ENCODE measurements around the gene MED22.
"Not testable (repeated sequence)": the region's sequence is repeated elsewhere in the genome, so short reads cannot be mapped to it uniquely, and the experiment has no call there.

MED22 gene

DNA sequence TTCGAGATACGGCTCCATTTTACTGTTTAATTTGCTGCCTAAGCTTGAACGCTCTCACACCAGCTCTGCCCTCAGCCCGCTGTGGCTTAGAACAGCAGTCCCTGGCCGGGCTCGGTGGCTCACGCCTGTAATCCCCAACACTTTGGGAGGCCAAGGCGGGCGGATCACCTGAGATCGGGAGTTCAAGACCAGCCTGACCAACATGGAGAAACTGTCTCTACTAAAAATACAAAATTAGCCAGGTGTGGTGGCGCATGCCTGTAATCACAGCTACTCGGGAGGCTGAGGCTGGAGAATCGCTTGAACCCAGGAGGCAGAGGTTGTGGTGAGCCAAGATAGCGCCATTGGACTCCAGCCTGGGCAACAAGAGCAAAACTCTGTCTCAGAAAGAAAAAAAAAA is 29.3 kb upstream of the MED22 start:
- FAIRE-seq; DNase-seq (ENCODE audit: low spot score): not testable (repeated sequence)

DNA sequence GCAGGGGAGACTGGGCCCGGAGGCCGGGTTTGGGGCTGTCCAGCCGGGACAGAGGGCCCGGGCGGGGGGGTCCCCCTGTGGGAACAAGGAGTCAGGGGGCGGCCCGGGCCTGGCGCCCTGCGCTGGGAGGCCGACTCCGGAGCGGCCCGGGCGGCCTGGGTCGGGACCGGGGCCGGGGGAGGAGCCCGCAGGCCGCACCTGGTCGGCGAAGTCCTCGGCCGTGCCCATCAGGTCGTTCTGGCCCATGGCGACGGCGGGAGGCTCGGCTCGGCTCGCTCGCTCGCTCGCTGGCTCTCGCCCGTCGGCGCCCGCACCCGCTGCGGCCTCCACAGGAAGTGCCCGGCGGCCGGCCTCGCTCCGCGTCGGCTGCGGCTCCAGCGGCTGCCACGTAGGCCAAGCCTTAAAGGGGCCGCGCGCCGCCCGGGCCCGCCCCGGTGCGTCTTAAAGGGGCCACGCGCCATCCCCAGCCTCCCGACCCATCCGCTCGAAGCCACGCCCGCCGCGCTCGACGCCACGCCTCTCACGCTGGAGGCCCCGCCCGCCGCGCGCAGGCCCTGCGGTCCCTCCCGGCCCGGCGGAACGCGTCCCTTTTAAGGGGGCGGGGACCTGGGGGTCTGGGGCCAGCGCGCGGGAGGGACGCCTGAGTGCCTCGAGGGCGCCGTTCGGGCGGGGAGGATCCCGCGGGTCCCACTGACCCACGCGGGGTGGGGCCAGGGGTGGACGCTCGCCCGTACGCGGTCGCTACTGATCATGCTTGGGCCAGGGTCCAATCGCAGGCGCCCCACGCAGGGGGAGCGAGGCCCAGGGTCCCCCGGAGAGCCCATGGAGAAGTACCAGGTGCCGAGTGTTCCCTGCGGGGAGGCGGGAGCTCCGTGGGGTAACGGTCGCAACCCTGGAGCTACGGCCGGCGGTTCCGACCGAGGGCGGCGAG is 28.1 kb upstream of the MED22 start, which contains the start of the genes STKLD1 and SURF4:
TSS of gene STKLD1 (plus strand) at position 643 of the 931 bp plus-strand sequence. CDS start at position 751, 108 bp downstream.
TSS of gene SURF4 (minus strand) at position 337 of the 931 bp plus-strand sequence. CDS start at position 246, 91 bp downstream.
- FAIRE-seq (no peak), DNase-seq (ENCODE audit: low spot score) (peak; percentile 99)

DNA sequence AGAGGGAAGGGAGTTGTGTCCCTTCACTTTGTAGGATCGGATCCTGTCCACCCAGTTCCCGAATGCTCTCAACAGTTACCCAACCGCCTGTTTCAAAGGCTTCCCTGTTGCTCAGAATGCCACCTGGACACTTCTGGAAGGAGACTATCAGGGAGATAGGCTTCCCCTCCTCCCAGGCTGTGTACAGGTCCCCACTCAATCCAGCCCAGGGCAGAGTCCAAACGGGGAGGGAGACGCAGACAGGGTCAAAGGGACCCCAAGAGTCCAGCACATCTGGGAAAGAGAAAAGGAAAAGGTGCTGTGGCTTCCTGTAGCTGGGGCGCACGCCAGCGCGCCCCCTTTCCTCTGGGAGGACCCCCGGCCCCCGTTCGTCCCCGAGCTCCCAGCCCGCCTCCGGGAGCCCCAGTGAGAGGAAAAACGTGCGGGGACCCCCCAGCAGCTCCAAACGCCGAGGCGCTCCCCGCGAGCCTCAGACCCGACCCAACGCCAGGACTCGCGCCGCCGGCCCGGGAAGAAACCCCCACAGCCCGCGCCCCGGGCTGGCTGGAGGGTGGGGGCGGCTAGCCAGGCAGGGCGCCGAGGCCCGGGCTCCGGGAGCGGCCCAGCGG is 27.3 kb upstream of the MED22 start:
- peak; percentile 44 for DNase-seq (ENCODE audit: low spot score)
- FAIRE-seq: no peak

DNA sequence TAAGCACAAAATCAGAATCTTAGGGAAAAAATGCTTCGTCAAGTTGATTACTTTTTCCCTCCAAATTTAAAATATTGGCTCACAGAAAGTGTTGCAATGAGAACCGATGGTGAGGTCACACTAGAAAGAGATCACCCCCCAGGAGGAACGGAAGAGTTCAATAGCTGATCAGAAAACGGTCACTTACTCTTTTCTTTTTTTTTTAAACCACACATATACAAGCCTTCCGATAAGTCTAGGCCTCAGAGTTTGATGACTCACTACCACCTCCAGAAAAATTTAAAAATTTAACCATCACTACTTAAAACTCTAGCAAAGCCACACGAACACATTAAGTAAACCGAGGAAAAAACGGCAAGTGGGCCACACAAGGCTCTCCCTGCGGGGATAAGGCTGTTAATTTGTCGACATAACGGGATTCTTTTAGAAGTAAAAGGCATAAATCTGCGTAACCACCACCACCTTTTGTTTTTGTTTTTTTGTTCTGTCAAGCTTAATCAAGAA is 26.7 kb upstream of the MED22 start:
- no peak for FAIRE-seq

DNA sequence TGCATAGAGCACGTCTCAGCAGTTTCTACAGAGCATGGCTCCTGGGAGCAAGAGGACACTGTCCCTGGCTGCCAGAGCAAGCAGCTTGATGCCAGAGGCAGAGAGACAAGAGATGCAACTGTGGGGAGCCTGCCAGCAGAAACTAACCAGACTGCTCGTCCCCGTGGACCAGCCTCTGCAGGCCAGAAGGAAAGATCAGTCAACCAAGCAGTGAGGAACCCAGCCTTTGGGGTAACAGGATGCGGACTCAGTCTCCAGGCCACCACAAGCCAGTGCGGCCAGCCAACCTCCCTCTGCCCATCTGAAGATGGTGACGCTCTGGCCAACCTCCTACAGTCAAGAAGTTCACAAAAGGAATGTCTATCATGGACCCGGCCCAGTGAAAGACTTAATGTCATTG is 24.2 kb upstream of the MED22 start:
- FAIRE-seq (no peak), DNase-seq (ENCODE audit: low spot score) (no peak)

More for the DNA sequence above, 26.7 kb upstream of the MED22 start:
- no peak for DNase-seq (ENCODE audit: low spot score)

DNA sequence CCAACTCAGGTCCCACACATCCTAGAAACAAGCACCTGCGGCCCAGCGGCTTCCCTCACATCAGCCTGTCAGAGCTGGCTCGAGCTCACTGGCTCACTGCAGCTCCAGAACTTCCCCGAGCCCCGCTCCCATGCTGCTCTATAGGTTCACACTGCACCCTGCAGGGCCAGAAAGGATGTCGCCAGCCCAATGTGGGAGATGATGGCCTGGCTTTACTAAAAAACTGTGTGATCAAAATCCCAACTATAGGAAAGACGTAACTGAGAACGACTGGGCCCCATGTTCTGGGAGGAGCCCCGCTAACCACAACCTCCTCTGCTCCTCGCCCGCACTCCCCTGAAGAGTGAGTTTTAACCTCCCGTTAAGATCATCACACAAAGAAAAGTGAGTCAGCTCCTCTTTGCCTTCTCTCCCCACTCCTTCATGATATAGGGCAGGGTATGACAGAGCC is 23.4 kb upstream of the MED22 start:
- FAIRE-seq (no peak), DNase-seq (ENCODE audit: low spot score) (no peak)

DNA sequence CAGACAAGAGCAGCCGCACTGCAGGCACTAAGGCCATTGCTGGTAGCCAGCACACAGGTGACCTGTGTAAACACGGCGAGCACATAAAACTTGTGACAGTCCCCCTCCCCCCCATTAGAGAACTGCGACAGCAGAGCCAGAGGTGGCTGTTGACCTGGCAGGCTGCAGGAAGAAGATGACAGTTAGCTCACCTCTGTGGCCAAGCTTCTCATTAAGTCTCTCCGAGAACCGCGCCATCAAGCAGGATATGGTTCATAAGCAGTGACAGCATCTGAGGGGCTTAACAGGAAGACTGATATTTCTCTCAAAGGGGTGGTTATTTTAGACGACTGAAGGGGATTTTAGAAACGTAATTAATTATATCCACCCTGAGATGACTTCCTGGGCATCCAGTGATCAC is 22.8 kb upstream of the MED22 start:
- no peak for DNase-seq (ENCODE audit: low spot score)
- no peak for FAIRE-seq

DNA sequence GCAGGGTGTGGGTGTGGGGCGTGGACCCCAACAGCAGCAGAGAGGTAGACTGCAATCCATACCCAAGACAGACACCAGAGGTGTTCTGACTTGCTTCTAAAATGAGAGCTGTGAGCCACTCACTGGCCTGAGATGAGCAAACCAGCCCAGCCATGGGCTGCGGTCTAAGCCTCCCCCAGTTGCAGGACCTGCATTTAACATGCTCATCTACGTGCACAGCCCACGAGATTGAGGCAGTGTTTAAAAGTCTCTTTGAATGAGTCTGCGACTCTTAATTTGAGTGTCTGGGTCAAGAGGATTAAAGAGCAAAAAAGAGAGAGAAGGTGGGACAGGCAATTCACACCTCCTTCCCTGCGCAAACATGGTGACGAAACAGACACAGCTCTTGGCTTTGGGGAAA is 22.0 kb upstream of the MED22 start:
- no peak for FAIRE-seq
- DNase-seq (ENCODE audit: low spot score): no peak

DNA sequence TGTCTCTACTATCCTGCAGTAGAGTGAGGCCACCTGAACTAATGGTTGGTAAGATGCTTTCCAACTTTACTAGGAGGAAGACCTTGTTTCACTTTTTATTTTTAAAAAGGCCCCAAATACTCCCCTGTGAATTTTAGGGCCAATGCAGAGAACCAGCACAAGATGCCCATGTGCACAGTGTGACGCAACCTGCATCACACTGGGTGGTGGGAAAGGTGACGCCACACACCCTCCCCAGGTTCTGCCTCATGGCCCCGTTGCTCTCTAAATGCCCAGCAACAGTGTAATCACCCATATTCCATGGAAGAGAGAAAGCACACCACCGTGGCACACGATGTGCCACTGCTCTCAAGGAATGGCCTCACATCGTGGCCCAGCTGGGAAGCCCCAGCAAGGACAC is 21.5 kb upstream of the MED22 start:
- no peak for FAIRE-seq
- DNase-seq (ENCODE audit: low spot score): no peak

DNA sequence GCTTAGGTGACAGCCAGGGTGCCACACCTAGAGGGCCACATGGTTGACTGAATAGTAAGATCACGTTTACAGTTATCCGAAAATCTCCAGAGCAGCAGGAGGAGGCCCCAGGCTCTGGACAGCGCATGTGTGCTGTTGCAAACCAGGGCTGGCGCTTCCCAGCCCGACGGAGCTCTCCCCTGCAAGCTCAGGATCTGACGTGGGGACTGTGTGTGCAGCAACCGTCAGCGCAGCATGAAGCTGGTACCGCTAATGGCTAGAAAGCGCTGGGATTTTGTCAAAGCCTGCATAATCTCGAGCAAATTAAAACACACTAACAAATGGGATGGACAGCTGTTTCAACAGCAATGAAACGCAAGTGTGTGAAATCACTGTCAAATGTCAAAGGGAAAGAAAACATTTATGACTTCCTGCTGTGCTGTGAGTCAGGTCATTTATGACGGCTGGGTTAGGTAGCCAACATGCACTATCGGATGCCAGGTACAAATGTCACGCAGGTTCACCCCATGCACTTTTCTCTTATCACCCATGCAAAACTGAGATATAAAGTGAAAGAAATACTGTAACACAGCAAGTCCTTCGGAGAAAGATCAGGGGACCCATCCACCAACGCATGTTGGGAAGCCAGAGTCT is 20.4 kb upstream of the MED22 start:
- DNase-seq (ENCODE audit: low spot score) (no peak), FAIRE-seq (no peak)

DNA sequence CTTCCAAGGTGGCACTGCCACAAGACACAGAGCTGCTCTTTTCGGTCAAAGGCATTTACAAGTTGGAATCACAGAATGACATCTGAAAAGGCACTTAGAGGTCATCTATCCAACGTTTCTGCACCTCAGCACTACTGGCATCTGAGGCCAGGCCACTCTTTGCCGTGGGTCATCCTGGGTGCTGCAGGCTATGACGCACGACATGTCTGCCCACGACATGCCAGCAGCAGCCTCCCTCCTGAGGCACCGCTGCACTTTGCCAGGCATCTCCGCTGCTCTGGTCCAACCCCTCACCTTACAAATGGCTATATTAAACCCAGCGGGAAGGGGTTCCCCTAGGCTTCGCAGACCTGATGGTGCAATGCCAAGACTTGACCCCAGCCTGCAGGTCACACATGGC is 19.8 kb upstream of the MED22 start:
- FAIRE-seq: no peak
- DNase-seq (ENCODE audit: low spot score): no peak

DNA sequence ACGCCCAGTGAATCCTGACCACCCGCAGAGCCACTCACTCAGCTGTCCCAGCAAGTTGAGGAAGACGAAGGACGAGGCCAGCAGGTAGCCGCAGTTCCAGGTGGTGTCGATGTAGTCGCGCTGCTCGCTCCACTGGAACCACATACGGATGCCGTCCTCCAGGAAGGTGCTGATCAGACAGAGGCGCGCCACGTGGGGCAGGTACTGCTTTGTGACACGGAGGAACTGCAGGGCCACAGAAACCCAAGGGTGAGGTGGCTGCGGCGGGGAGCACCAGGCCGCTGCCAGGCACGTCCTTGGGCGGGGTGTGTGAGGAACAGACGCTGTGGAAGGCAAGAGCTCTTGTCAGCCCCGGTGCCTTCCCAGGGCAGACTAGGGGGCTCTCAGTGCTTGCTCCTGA is 19.3 kb upstream of the MED22 start:
- no peak for DNase-seq (ENCODE audit: low spot score)
- no peak for FAIRE-seq

DNA sequence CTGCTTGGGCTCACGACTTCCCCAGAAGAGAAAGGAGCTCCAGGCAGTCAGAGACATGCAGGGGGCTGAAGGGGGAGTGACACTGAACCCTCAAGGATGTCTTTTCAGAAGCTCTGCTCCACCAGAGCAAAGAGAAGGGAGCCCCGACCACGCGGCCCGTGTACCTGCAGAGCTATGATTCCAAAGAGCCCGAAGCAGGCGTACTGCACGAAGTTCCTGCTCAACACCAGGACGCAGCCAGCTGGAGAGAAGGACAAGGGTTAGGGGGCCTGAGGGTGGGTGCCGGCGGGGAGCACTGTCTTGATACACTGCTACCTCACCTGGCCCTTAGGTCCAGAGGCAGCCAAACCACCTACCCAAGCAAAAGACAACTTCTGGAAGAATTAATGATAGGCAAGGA is 18.5 kb upstream of the MED22 start:
- no peak for FAIRE-seq

DNA sequence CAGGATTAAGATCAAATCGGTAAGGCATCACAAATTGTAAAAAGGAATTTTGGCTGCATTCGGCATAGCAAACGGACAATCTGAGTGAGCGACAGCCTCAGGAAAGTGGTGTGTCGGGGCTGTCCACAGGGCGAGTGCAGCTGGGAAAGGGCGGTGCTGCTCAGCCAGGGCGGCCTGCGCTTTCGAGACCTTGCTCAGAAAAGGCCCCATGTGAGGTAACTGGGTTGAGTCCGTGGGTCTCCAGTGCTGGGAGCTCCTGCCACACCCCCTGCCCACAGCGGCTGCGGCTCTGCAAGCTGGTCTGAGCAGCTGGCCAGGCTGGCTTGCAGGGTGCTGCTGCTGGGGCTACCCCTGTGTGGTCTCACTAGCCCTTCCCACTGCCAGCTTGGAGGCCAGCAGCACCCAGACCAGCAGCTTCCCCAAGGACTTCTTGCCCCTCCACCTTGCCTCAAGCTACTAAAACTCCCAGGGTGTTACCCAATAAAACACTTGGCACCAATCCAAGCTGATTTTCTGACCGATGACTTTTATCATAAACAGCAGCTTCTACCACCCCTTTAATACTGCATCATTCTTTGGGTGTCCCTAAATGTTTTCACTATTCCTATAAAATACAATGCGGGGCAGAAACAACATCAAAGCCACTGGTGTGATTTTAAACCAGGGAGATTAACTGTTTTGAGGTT is 14.6 kb upstream of the MED22 start:
- FAIRE-seq: no peak
- DNase-seq (ENCODE audit: low spot score): no peak

More for the DNA sequence above, 18.5 kb upstream of the MED22 start:
- no peak for DNase-seq (ENCODE audit: low spot score)

DNA sequence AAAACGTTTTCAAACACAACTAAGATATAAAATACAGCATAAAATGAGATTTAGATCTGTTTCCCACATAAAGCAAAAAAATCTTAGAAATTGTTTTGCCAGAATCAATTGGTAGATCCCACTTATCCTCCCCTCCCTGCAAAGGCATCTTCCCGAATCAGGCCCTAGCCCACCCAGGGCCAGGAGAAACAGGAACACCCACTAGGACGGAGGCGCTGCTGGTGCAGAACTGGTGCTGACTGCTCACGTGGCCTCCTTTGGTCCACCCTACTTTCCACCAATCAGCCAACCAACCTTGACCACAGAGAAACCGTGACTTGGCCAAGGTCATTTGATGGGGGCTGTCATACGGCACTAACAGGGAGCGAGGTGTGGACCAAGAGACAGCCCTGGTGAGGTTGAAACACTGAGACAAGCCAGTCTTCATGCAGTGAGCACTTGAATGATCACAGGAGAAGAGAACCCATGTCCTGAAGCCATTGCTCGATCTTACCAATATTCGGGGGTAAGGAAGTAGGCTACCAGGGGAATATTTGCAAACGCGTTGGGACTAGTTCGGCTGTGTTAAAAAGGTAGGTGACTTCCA is 13.7 kb upstream of the MED22 start:
- DNase-seq (ENCODE audit: low spot score): no peak
- no peak for FAIRE-seq

DNA sequence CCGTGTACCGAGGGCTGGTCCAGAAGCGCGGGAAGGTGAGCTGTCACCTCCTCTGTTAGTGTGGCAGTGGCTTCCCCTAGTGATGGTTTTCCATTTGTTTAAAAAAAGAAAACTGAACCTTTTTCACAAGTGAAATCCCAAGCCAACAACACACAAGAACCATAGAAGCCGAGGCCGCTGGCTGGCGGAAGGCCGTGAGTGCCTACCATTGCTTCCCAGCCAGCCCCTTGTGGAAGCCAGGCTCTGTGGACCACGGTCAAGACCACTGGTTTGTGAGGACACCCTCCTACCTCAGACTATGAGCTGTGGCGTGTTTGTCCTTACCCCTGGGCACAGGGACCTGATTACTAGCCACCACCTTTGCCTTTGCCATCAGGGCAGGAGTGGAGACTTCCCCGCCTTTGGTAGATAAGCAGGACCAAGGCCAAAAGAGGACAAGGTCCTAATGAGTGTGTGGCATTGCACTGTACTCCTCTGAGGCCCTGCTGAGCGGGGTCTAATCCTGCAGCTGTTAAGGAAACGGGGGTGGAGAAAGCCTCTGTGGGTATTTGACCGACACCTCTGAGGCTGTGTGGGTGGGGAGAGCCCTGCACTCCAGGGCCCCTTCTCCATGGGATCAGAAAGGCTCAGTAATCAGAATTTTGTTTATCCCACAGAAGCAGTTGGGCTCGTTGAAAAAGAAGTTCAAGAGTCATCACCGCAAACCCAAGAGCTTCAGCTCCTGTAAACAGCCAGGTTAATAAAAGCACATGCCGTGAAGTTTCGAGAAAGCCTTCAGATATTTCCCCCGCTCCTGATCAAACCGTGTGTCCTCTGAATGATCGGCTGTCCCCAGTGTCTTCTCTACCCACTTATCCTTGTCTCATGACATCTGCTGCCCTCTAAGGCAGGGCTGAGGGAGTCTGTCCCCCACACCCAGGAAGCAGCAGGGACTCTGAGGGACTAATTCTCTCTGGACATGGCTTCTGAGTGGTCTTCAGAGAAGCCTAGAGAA is 12.8 kb upstream of the MED22 start:
- FAIRE-seq: no peak

DNA sequence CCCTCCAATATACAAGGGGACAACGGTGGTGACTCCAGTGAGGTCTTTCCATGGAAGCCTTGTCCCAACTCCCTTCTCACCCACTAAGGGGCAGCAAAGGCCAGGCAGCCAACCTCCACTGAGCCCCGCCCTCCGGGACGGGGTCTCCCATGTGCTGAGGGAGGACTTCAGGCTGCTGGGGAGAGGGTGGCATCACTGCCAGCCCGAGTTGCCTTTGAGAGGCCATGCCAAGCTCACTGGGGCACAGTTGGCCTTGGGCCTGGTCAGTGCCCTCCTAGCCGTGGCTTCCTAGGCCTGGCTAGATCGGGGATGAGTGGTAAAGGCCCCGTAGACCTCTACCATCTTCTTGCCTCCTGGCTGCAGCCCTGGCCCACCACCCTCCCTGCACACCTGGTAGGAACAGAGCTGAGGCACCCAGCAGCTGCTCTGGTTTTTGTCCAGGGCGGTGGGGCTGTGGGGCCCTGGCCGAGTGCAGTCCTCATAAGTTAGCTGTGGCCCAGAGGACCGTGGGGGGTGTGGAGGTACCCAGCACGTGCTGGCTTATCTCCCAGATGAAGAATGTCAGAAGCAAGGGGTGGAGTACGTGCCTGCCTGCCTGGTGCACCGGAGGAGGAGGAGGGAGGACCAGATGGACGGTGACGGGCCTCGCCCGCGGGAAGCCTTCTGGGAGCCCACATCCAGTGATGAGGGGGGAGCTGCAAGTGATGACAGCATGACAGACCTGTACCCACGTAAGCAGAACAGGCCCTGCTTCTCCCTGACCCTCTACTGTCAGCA is 11.7 kb upstream of the MED22 start:
- no peak for DNase-seq (ENCODE audit: low spot score)
- FAIRE-seq: no peak

More for the DNA sequence above, 12.8 kb upstream of the MED22 start:
- DNase-seq (ENCODE audit: low spot score): no peak

DNA sequence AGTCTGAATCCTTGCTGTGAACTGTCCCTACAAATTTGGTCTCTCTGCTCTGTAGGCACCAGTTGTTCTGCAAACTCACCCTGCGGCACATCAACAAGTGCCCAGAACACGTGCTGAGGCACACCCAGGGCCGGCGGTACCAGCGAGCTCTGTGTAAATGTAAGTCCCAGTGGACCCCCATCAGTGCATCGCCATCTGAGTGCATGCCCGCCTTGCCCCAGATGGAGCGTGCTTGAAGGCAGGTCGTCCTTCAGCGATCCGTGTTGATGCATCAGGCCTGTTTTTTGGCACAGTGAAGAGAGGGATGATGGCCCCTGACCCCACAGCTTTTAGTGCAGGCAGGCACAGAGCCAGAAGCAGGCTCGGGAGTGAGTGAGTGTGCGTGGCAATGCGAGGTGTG is 9.7 kb upstream of the MED22 start:
- FAIRE-seq: no peak
- DNase-seq (ENCODE audit: low spot score): no peak
